ENCODE measurements around the gene CAPN11. TPM values are rescaled to one million over a fixed set of nuclear protein-coding genes. Genes with fewer than 3 reads are reported as not detected.

Gene CAPN11
- total and polyA plus RNA-seq, 10 of the 15 experiments (the other 5 are each of a cell fraction or from before 2014, with no cell fraction given): 0.05 to 0.44 (median 0.31) TPM

GRCh38 chr6:44146685-44147084, 11.9 kb upstream of the CAPN11 start (continued):
- TF ChIP-seq TAF1 (IDR thresholded peaks at IDR 0.05; ENCODE audit: borderline replicate concordance, low read depth, low read length) (no peak), EED (IDR thresholded peaks at IDR 0.05; ENCODE audit: low read depth) (no peak), CHD1 (IDR thresholded peaks at IDR 0.05; ENCODE audit: low read depth, low read length) (no peak)

DNA sequence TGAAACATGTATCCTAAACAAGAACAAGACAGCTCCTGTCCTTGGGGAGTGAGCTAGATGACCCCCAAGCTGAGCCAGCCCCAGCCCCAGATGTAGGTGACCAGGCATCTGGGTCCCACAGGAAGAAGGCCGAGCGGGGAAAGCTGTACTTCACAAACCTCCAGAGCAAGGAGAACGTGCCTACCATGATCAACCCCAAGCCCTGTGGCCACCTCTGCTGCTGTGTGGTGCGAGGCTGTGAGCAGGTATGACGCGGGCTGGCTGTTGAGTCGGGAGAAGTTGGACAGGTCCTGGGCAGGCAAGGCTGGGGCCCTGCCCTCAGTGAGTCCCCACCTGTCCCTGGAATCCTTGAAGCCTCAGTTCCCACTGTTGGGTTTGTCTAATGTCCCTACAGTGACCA, 11.4 kb upstream of the CAPN11 start:
- no peak overlapping the region for H3K27ac ChIP-seq (ENCODE audit: control insufficient read depth, insufficient read depth)
- H3K27me3 ChIP-seq (replicated peaks in 1 of 2; ENCODE audit: control insufficient read depth in 2 of 2, insufficient read depth in 2 of 2, low read length in 1 of 2): no peaks in the 10 kb centered on the region
- FAIRE-seq (no peak), DNase-seq (ENCODE audit: low read depth, low spot score) (no peak), ATAC-seq (no peak)
- H3K4me3 ChIP-seq: no peak overlapping the region
- in situ Hi-C loops (cut with MboI): no loop called here
- WGBS (ENCODE audit: insufficient coverage, insufficient replicate concordance, low lambda C conversion rate, missing lambda C conversion rate): 65% methylated on average over 7 of the region's 7 CpGs
- peaks cover 0 to 3% of the 10 kb centered on the region in 2 experiments; a peak in 3 of 4 replicates for H3K36me3 ChIP-seq (ENCODE audit: control insufficient read depth in 2 of 2, insufficient read depth in 2 of 2, low read length in 1 of 2)
- H3K9ac ChIP-seq (ENCODE audit: control insufficient read depth, insufficient read depth, low read length): no peak overlapping the region
- ChIA-PET CTCF (interaction anchor here (9.3 kb wide), 1 partner anchor 50 kb away, joined by 85 read pairs; no protein-coding TSS in a partner anchor), RAD21 (ENCODE audit: unreplicated experiment) (no interaction called here), SMC1A (ENCODE audit: uncharacterized antibody, unreplicated experiment) (no interaction called here), POLR2A (no interaction called here)
- intact Hi-C loops (cut with micrococcal nuclease; ENCODE audit: unreplicated experiment): no loop called here
- TF ChIP-seq EZH2 (IDR thresholded peaks at IDR 0.05; ENCODE audit: borderline replicate concordance, control insufficient read depth, low read depth, low read length): no peak
- no peak for TF ChIP-seq RFX5 (IDR thresholded peaks at IDR 0.05; ENCODE audit: low read depth, low read length)
- TF ChIP-seq SPI1 (IDR thresholded peaks at IDR 0.05; ENCODE audit: borderline replicate concordance, insufficient read depth, low read depth, low read length): no peak
- TF ChIP-seq CBX5 (IDR thresholded peaks at IDR 0.05; ENCODE audit: low read depth): no peak
- TF ChIP-seq GATAD2B (conservative IDR thresholded peaks at IDR 0.05; ENCODE audit: low read depth): no peak
- no peak for TF ChIP-seq HSF1 (IDR thresholded peaks at IDR 0.05; ENCODE audit: low read depth, low read length)
- TF ChIP-seq SMAD5 (IDR thresholded peaks at IDR 0.05; ENCODE audit: low read depth): no peak
- no peak for TF ChIP-seq MTA3 (IDR thresholded peaks at IDR 0.05; ENCODE audit: borderline replicate concordance, low read length)
- no peak for TF ChIP-seq SP1 (IDR thresholded peaks at IDR 0.05; ENCODE audit: low read depth, low read length)
- TF ChIP-seq SIX5 (IDR thresholded peaks at IDR 0.05; ENCODE audit: low read depth, low read length, severe bottlenecking): no peak
- no peak for TF ChIP-seq HDAC6 (IDR thresholded peaks at IDR 0.05; ENCODE audit: unreplicated experiment)
- TF ChIP-seq PAX5 (IDR thresholded peaks at IDR 0.05; ENCODE audit: borderline replicate concordance, low read depth, low read length): no peak
- TF ChIP-seq, protein P1, sequence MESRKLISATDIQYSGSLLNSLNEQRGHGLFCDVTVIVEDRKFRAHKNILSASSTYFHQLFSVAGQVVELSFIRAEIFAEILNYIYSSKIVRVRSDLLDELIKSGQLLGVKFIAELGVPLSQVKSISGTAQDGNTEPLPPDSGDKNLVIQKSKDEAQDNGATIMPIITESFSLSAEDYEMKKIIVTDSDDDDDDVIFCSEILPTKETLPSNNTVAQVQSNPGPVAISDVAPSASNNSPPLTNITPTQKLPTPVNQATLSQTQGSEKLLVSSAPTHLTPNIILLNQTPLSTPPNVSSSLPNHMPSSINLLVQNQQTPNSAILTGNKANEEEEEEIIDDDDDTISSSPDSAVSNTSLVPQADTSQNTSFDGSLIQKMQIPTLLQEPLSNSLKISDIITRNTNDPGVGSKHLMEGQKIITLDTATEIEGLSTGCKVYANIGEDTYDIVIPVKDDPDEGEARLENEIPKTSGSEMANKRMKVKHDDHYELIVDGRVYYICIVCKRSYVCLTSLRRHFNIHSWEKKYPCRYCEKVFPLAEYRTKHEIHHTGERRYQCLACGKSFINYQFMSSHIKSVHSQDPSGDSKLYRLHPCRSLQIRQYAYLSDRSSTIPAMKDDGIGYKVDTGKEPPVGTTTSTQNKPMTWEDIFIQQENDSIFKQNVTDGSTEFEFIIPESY (IDR thresholded peaks at IDR 0.05): no peak
- TF ChIP-seq FOS (IDR thresholded peaks at IDR 0.05; ENCODE audit: borderline replicate concordance, extremely low read depth, insufficient read length): no peak
- TF ChIP-seq EGR1 (IDR thresholded peaks at IDR 0.05; ENCODE audit: borderline replicate concordance in 1 of 2, low read depth in 2 of 2, low read length in 2 of 2): no peak
- no peak overlapping the region for H2AFZ ChIP-seq (ENCODE audit: control insufficient read depth, low read depth, low read length)
- H4K20me1 ChIP-seq (ENCODE audit: control insufficient read depth, insufficient read depth): no peaks in the 10 kb centered on the region
- H3K4me2 ChIP-seq (ENCODE audit: control insufficient read depth, insufficient read depth): no peak overlapping the region
- H3K9me3 ChIP-seq (replicated peaks; ENCODE audit: control insufficient read depth, insufficient read depth, low read length): no peaks in the 10 kb centered on the region
- H3K79me2 ChIP-seq (ENCODE audit: control insufficient read depth, insufficient read depth, low read length): no peaks in the 10 kb centered on the region
- H3K4me1 ChIP-seq (ENCODE audit: control insufficient read depth, insufficient read depth, low read length): no peaks in the 10 kb centered on the region; the same call in 1 of the 2 replicates
- BruUV-seq (replicated peaks): no TSS peak

Measured in GM12878 (cell line).